ENCODE results near the gene CRELD2. TPM values are rescaled to one million over a fixed set of nuclear protein-coding genes. Genes with fewer than 3 reads are reported as not detected.

CRELD2 gene
- polyA plus RNA-seq, 1 donor from 2014 or later, result 83.2 TPM

DNA sequence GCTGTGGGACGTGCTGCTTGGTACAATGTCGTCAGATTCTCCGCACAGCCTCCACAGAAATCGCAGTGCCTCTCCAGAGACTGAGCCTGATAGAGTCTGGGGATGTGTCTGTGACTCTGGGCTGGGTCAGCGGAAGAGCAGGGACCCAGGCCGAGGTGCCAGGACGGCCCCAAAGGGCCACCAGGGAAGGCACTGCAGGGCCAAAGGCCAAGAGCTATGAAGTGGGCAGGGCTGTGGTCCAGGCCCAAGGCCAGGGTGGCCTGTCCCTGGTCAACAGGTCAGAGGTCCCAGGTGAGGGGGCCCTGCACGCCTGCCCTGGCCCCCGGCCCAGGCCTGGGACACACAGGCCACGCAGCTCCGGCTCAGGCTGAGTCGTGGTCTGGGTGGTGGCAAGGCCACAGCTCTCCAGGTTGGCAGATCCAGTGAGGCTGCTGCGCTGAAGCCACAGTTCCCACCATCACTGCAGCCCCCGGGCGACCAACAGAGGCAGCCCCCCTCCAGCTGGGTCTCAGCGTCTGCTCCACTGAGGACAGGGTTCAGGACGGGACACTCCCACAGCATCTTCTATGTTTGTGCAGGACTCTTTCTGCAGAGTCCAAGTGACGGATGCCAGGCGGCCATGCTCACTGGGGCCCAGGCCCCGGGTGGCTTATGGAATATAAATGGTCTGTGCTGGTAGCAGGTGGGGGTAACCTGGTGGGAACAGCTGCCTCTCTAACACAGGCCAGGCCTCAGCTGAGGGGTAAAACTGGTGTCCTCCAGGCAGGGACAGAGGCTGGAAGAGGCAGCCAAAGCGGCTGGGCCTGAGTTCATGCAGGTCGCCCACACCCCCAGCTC is 37.4 kb downstream of the CRELD2 start:
- Histone ChIP-seq H3K27ac (ENCODE audit: low read length) (no peak overlapping the region), H3K9me3 (ENCODE audit: low read length) (no peaks in the 10 kb centered on the region), H2AFZ (ENCODE audit: low read depth, low read length) (no peak overlapping the region)

GRCh38 chr22:49956418-49956770 is 38.0 kb downstream of the CRELD2 start:
- H3K79me2 ChIP-seq (replicated peaks; ENCODE audit: insufficient read depth, low read length), result no peaks in the 10 kb centered on the region
- no peaks in the 10 kb centered on the region for H3K27me3 ChIP-seq (ENCODE audit: insufficient read depth, low read depth, low read length)
- no peak overlapping the region for H3K27ac ChIP-seq (ENCODE audit: low read length)
- no peaks in the 10 kb centered on the region for H3K9me3 ChIP-seq (ENCODE audit: low read length)
- no peaks in the 10 kb centered on the region for H4K20me1 ChIP-seq (ENCODE audit: insufficient read depth)
- H3K9me2 ChIP-seq (ENCODE audit: insufficient read depth, low read length), result no peaks in the 10 kb centered on the region
- no peak overlapping the region for H2AFZ ChIP-seq (ENCODE audit: low read depth, low read length)
- H3K9ac ChIP-seq (ENCODE audit: low read length), result no peak overlapping the region
- H3K4me3 ChIP-seq (ENCODE audit: low read length), result no peak overlapping the region
- TF ChIP-seq SMC3 (conservative IDR thresholded peaks at IDR 0.05; ENCODE audit: poor library complexity), result no peak
- TF ChIP-seq, protein P1, sequence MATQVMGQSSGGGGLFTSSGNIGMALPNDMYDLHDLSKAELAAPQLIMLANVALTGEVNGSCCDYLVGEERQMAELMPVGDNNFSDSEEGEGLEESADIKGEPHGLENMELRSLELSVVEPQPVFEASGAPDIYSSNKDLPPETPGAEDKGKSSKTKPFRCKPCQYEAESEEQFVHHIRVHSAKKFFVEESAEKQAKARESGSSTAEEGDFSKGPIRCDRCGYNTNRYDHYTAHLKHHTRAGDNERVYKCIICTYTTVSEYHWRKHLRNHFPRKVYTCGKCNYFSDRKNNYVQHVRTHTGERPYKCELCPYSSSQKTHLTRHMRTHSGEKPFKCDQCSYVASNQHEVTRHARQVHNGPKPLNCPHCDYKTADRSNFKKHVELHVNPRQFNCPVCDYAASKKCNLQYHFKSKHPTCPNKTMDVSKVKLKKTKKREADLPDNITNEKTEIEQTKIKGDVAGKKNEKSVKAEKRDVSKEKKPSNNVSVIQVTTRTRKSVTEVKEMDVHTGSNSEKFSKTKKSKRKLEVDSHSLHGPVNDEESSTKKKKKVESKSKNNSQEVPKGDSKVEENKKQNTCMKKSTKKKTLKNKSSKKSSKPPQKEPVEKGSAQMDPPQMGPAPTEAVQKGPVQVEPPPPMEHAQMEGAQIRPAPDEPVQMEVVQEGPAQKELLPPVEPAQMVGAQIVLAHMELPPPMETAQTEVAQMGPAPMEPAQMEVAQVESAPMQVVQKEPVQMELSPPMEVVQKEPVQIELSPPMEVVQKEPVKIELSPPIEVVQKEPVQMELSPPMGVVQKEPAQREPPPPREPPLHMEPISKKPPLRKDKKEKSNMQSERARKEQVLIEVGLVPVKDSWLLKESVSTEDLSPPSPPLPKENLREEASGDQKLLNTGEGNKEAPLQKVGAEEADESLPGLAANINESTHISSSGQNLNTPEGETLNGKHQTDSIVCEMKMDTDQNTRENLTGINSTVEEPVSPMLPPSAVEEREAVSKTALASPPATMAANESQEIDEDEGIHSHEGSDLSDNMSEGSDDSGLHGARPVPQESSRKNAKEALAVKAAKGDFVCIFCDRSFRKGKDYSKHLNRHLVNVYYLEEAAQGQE (IDR thresholded peaks at IDR 0.05; ENCODE audit: borderline replicate concordance), result no peak
- TF ChIP-seq CTCF (IDR thresholded peaks at IDR 0.05; ENCODE audit: poor library complexity, severe bottlenecking), result no peak
- no peak for TF ChIP-seq POLR2AphosphoS5 (IDR thresholded peaks at IDR 0.05)
- H3F3A ChIP-seq (ENCODE audit: insufficient read depth, low read length, poor library complexity, severe bottlenecking), result no peaks in the 10 kb centered on the region
- H3K36me3 ChIP-seq (ENCODE audit: insufficient read depth, low read length), result no peaks in the 10 kb centered on the region
- no peak overlapping the region for H3K4me2 ChIP-seq (ENCODE audit: low read length)

More for the DNA sequence above, 37.4 kb downstream of the CRELD2 start:
- TF ChIP-seq MXI1 (conservative IDR thresholded peaks at IDR 0.05; ENCODE audit: poor library complexity, severe bottlenecking) (no peak), RAD21 (conservative IDR thresholded peaks at IDR 0.05) (no peak), SMC3 (conservative IDR thresholded peaks at IDR 0.05; ENCODE audit: poor library complexity) (no peak), POLR2AphosphoS5 (IDR thresholded peaks at IDR 0.05) (no peak), TAF1 (IDR thresholded peaks at IDR 0.05; ENCODE audit: low read depth) (no peak), CTCF (IDR thresholded peaks at IDR 0.05; ENCODE audit: poor library complexity, severe bottlenecking) (no peak), EZH2 (IDR thresholded peaks at IDR 0.05; ENCODE audit: borderline replicate concordance, insufficient read depth, low read length, poor library complexity, severe bottlenecking) (no peak)
- TF ChIP-seq, protein P1 (IDR thresholded peaks at IDR 0.05; ENCODE audit: borderline replicate concordance), result no peak
- Histone ChIP-seq H4K20me1 (ENCODE audit: insufficient read depth) (no peaks in the 10 kb centered on the region), H3K9me2 (ENCODE audit: insufficient read depth, low read length) (no peaks in the 10 kb centered on the region), H3F3A (ENCODE audit: insufficient read depth, low read length, poor library complexity, severe bottlenecking) (no peaks in the 10 kb centered on the region), H3K4me3 (ENCODE audit: low read length) (no peak overlapping the region), H3K36me3 (ENCODE audit: insufficient read depth, low read length) (no peaks in the 10 kb centered on the region), H3K27me3 (ENCODE audit: insufficient read depth, low read depth, low read length) (no peaks in the 10 kb centered on the region), H3K4me2 (ENCODE audit: low read length) (no peak overlapping the region), H3K9ac (ENCODE audit: low read length) (no peak overlapping the region), H3K79me2 (replicated peaks; ENCODE audit: insufficient read depth, low read length) (no peaks in the 10 kb centered on the region)

All from neural cell (in vitro differentiated cells).